Muscle layer of colon (tissue), 2 donors: ENCODE measurements around the gene DENND11.

Source experiments
- H3K27ac ChIP-seq: one replicate; pipeline ENCODE4 v1.7.0; 2013; ENCODE audit warnings: low read depth, mild to moderate bottlenecking, low read length, moderate library complexity
- H3K27me3 ChIP-seq, 2 donors: one replicate each; pipeline ENCODE4 v1.7.0; 2013; ENCODE audit warnings: low read length in 2 of 2, mild to moderate bottlenecking in 2 of 2; ENCODE audit not compliant: insufficient read depth in 2 of 2, control insufficient read depth in 1 of 2
- H3K36me3 ChIP-seq: one replicate; pipeline ENCODE4 v1.7.0; 2013; ENCODE audit warnings: mild to moderate bottlenecking, low read length; ENCODE audit not compliant: insufficient read depth
- H3K4me1 ChIP-seq: one replicate; pipeline ENCODE4 v1.7.0; 2013; ENCODE audit warnings: mild to moderate bottlenecking, low read length; ENCODE audit not compliant: insufficient read depth
- H3K4me3 ChIP-seq, 2 donors: one replicate each; pipeline ENCODE4 v1.7.0; 2013; ENCODE audit warnings: low read length in 2 of 2, low read depth in 1 of 2, mild to moderate bottlenecking in 1 of 2, moderate library complexity in 1 of 2
- H3K9ac ChIP-seq: one replicate; pipeline ENCODE4 v1.7.0; 2013; ENCODE audit warnings: low read length
- H3K9me3 ChIP-seq: one replicate; pipeline ENCODE4 v1.7.0; 2013; ENCODE audit warnings: mild to moderate bottlenecking, low read length
- donor health status: abdominal sarcoma.
- donor health status: Adenocarcinoma of cecum.

Gene DENND11

DNA sequence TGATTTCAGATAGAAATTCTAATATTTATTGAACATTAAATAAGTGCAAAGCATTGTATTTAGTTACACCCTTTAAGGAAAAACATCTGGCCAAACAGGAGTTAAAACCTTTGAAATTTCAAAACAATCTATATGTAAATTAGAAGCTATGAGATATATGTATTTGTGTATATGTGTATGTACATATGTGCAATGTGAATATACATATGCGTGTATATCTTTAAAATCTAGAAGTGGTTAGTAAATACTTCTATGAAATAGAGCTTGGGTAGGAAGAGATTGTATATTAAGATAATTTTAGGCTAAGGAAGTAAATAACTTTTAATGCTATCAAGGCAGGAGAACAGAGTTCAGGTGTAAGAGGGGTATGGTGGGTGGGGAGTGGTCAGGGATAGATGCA lies 15.5 kb upstream of the DENND11 start:
- Histone ChIP-seq H3K4me1 (no peaks in the 10 kb centered on the region), H3K9me3 (no peaks in the 10 kb centered on the region), H3K9ac (no peak overlapping the region), H3K27ac (no peak overlapping the region), H3K4me3 (no peak overlapping the region), H3K36me3 (no peaks in the 10 kb centered on the region), H3K27me3 (no peaks in the 10 kb centered on the region)

GRCh38 chr7:141715794-141716689 lies 14.1 kb upstream of the DENND11 start:
- Histone ChIP-seq H3K9ac (no peak overlapping the region), H3K4me1 (no peaks in the 10 kb centered on the region), H3K27me3 (no peaks in the 10 kb centered on the region), H3K36me3 (no peaks in the 10 kb centered on the region), H3K27ac (no peak overlapping the region), H3K9me3 (no peaks in the 10 kb centered on the region), H3K4me3 (no peak overlapping the region)

DNA sequence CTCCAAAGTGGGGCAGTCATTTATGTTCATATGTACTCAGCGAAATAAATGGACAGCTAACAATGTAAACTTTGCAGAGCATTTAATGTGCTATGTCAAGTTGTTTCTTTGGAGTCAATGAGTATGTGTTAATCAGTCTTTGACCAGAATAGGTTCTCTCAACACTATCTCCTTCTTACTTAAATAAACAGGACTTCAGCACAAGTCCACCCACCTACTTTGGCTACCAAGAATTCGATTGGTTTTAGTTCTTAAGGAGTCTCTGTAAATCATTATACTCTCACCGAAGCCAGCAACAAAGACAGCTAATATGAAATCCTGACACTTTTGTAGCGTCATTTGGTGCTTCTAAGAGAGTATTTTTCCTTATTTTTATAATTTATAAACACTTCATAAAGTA lies 13.1 kb upstream of the DENND11 start:
- H3K27me3 ChIP-seq = no peaks in the 10 kb centered on the region

GRCh38 chr7:141714571-141714970 lies 12.6 kb upstream of the DENND11 start:
- Histone ChIP-seq H3K36me3 (no peaks in the 10 kb centered on the region), H3K4me1 (no peaks in the 10 kb centered on the region), H3K27me3 (no peaks in the 10 kb centered on the region), H3K9ac (no peak overlapping the region), H3K4me3 (no peak overlapping the region), H3K9me3 (no peaks in the 10 kb centered on the region), H3K27ac (no peak overlapping the region)

More for the DNA sequence above, 13.1 kb upstream of the DENND11 start:
- Histone ChIP-seq H3K9me3 (no peaks in the 10 kb centered on the region), H3K4me1 (no peaks in the 10 kb centered on the region), H3K9ac (no peak overlapping the region), H3K27ac (no peak overlapping the region), H3K4me3 (no peak overlapping the region), H3K36me3 (no peaks in the 10 kb centered on the region)

GRCh38 chr7:141713890-141714289 lies 11.9 kb upstream of the DENND11 start:
- no peaks in the 10 kb centered on the region for H3K9me3 ChIP-seq
- H3K27me3 ChIP-seq = no peaks in the 10 kb centered on the region
- no peak overlapping the region for H3K4me3 ChIP-seq
- no peak overlapping the region for H3K9ac ChIP-seq
- no peaks in the 10 kb centered on the region for H3K4me1 ChIP-seq
- no peak overlapping the region for H3K27ac ChIP-seq
- H3K36me3 ChIP-seq = no peaks in the 10 kb centered on the region

DNA sequence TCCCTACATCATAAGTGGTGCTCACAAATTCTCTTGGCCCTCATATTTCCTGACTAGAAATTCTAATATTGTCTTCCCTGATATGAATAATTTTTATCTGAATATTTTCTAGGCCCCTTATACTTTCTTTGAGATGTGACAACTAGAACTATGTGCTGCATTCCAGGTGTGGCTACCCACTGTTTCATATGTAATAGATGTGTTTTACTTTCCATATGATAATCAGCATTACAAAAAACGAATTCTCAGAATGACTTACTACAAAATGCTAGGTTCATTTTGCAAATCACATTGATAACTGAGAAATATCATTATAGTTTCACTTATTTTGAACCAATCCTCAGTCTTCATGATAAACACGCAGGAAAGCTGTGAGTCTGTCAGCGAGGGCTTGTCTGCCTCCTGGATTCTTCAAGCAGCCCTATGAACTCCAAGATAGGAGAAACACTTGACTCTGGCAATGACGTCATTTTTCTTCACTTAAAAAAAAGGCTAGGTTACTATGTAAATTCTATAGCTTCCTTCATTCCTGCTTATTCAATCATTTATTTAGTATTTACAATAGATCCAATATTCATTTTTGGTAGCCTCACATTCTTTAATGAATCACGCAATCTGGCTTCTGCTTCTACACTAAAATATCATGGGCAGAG lies 10.8 kb upstream of the DENND11 start:
- H3K9ac ChIP-seq = no peak overlapping the region
- no peak overlapping the region for H3K27ac ChIP-seq
- no peaks in the 10 kb centered on the region for H3K9me3 ChIP-seq
- no peak overlapping the region for H3K4me3 ChIP-seq
- no peaks in the 10 kb centered on the region for H3K27me3 ChIP-seq
- no peaks in the 10 kb centered on the region for H3K36me3 ChIP-seq
- no peaks in the 10 kb centered on the region for H3K4me1 ChIP-seq

- H3K9ac ChIP-seq = no peak overlapping the region
- H3K27ac ChIP-seq = no peak overlapping the region
- H3K4me1 ChIP-seq = no peaks in the 10 kb centered on the region
- no peaks in the 10 kb centered on the region for H3K36me3 ChIP-seq
- no peaks in the 10 kb centered on the region for H3K27me3 ChIP-seq
- H3K4me3 ChIP-seq = no peak overlapping the region
- H3K9me3 ChIP-seq = no peaks in the 10 kb centered on the region
Observed at GRCh38 chr7:141710301-141710700, 8.3 kb upstream of the DENND11 start.

DNA sequence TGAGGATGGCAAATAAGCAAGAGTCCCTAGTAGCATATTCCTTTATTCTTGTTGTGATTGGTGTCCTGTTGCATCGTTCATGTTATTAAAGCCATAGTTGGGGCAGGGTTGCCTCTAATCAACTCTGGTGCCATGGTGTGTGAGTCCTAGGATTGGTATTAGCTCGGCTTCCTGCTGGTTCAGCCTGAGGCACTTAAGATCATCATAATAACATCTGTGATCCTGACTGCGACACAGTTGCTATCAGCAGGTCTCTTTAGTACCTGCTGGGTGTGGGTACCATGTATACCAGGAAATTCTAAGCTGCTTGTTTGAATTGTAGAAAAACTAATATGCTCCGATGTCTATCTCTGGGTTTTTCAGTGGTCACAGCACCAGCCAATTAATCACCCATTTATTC lies 7.8 kb upstream of the DENND11 start:
- Histone ChIP-seq H3K9ac (no peak overlapping the region), H3K9me3 (no peaks in the 10 kb centered on the region), H3K4me3 (no peak overlapping the region), H3K27me3 (no peaks in the 10 kb centered on the region), H3K4me1 (no peaks in the 10 kb centered on the region), H3K27ac (no peak overlapping the region), H3K36me3 (no peaks in the 10 kb centered on the region)

GRCh38 chr7:141709318-141709717 lies 7.4 kb upstream of the DENND11 start:
- Histone ChIP-seq H3K36me3 (no peaks in the 10 kb centered on the region), H3K27ac (no peak overlapping the region), H3K27me3 (no peaks in the 10 kb centered on the region), H3K4me1 (no peaks in the 10 kb centered on the region), H3K9ac (no peak overlapping the region), H3K9me3 (no peaks in the 10 kb centered on the region), H3K4me3 (no peak overlapping the region)

DNA sequence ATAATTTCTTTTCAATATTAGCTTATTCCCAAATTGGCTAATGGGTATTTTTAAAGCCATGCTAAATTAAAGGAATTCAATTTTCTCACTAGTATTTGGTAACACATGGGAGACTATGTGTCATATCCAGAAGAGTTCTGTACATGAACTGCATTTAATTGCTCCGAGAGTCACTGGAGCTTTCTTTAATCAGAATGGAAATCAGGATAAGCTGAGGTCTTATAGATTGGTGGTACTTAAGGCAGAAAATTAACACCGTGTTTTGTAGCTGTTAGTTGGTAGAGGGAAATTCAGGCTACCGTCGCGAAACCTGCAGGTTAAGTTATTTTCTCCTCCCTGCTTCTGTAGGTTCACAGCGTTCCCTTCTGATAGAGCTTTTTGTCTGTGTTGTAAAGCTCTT lies 6.4 kb upstream of the DENND11 start, which contains the start of gene WEE2:
Gene WEE2 (plus strand): TSS at position 3 of the 400 bp plus-strand sequence. CDS start 406 bp downstream, outside the sequence.
- Histone ChIP-seq H3K27ac (no peak within 1 kb of the TSS), H3K9ac (no peak within 1 kb of the TSS), H3K36me3 (no peaks in the 10 kb centered on the region), H3K9me3 (no peaks in the 10 kb centered on the region), H3K27me3 (no peaks in the 10 kb centered on the region), H3K4me1 (no peaks in the 10 kb centered on the region), H3K4me3 (no peak within 1 kb of the TSS)

GRCh38 chr7:141706239-141707064 lies 4.5 kb upstream of the DENND11 start:
- Histone ChIP-seq H3K9ac (no peak overlapping the region), H3K36me3 (no peaks in the 10 kb centered on the region), H3K9me3 (no peaks in the 10 kb centered on the region), H3K27ac (no peak overlapping the region), H3K27me3 (no peaks in the 10 kb centered on the region), H3K4me1 (peaks cover 9% of the 10 kb centered on the region), H3K4me3 (no peak overlapping the region)
